HepG2 (cell line): ENCODE results near the gene LRPAP1.

Source experiments
- NFIC ChIP-seq: IDR thresholded peaks from 2 replicates; pipeline ENCODE4 v1.6.1; 2012; ENCODE audit warnings: mild to moderate bottlenecking, low read length, inconsistent platforms
- POLR2AphosphoS5 ChIP-seq: IDR thresholded peaks from 2 replicates; pipeline ENCODE4 v1.6.1; 2012; ENCODE audit warnings: low read depth, low read length
- RFX5 ChIP-seq: IDR thresholded peaks from 2 replicates; pipeline ENCODE4 v1.6.1; 2011; ENCODE audit warnings: low read depth, low read length, improper control_type of control experiment
- SUZ12 ChIP-seq: fragments of 150-350 bp; IDR thresholded peaks from 2 replicates; pipeline ENCODE4 v1.6.1; 2014; ENCODE audit warnings: low read depth, low read length
- TOE1 ChIP-seq: sonication (generic); formaldehyde crosslinking; IDR thresholded peaks from 2 replicates; pipeline ENCODE4 v1.4.0; 2020; ENCODE audit warnings: mild to moderate bottlenecking, missing genetic modification reagents
- TRIM22 ChIP-seq: fragments of 450-650 bp; IDR thresholded peaks from 2 replicates; pipeline ENCODE4 v1.6.1; 2017
- ZNF816 ChIP-seq: sonication (generic); formaldehyde crosslinking; IDR thresholded peaks from 2 replicates; pipeline ENCODE4 v1.8.0; 2022; ENCODE audit warnings: missing genetic modification reagents, mild to moderate bottlenecking, borderline replicate concordance
- ZSCAN20 ChIP-seq: sonication (generic); formaldehyde crosslinking; IDR thresholded peaks from 2 replicates; pipeline ENCODE4 v1.4.0; 2020; ENCODE audit warnings: missing genetic modification reagents, mild to moderate bottlenecking, borderline replicate concordance

DNA sequence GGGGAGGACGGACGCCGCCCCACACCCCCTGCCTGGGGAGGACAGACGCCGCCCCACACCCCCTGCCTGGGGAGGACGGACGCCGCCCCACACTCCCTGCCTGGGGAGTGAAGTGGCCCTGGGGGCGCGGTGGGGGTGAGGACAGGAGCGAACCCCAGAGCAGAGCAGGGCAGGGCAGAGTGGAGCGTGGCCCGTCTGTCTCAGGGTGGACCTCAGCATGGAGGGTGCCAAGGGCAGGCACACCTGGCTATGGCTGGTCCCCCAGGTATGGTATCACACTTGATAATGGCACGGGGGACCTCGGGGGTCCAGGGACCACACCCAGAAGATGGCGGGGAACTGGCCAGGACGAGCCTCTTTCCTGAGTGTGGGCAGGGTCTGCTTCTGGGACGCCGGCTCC lies 9.6 kb downstream of the LRPAP1 start:
- TF ChIP-seq ZNF816: no peak
- TF ChIP-seq TRIM22: no peak
- TF ChIP-seq ZSCAN20 (CRISPR knock-in tag): no peak
- no peak for TF ChIP-seq TOE1
- TF ChIP-seq RFX5: no peak
- no peak for TF ChIP-seq POLR2AphosphoS5
- no peak for TF ChIP-seq SUZ12
- TF ChIP-seq NFIC: no peak
